ENCODE results near the gene ARFIP2. TPM values are rescaled to one million over a fixed set of nuclear protein-coding genes. Genes with fewer than 3 reads are reported as not detected.

Gene ARFIP2
- total RNA-seq, 1 experiment from 2014 or later: 58.7 TPM

- peak; percentile 42 for DNase-seq (ENCODE audit: low read depth)
Measured at GRCh38 chr11:6443269-6444003, 37.7 kb downstream of the ARFIP2 start.

- no peak for DNase-seq (ENCODE audit: low read depth)
Measured at GRCh38 chr11:6442441-6442840, 38.7 kb downstream of the ARFIP2 start.

GRCh38 chr11:6440906-6441358 lies 40.2 kb downstream of the ARFIP2 start, which contains the start of gene HPX:
HPX (minus strand) TSS chr11:6440987; CDS start chr11:6440963, 24 bp downstream.
- no peak for DNase-seq (ENCODE audit: low read depth)

GRCh38 chr11:6438979-6439571 lies 42.1 kb downstream of the ARFIP2 start:
- peak; percentile 47 for DNase-seq (ENCODE audit: low read depth)

- no peak for DNase-seq (ENCODE audit: low read depth)
Measured at GRCh38 chr11:6437993-6438392, 43.1 kb downstream of the ARFIP2 start.

GRCh38 chr11:6437423-6437822 lies 43.7 kb downstream of the ARFIP2 start:
- no peak for DNase-seq (ENCODE audit: low read depth)

GRCh38 chr11:6433998-6434660 lies 47.0 kb downstream of the ARFIP2 start:
- DNase-seq (ENCODE audit: low read depth): no peak

- peak; percentile 79 for DNase-seq (ENCODE audit: low read depth)
Measured at GRCh38 chr11:6431861-6432260, 49.3 kb downstream of the ARFIP2 start.

- no peak for DNase-seq (ENCODE audit: low read depth)
Measured at GRCh38 chr11:6427516-6427915, 53.6 kb downstream of the ARFIP2 start.

Other genes starting within 250 kb of the ARFIP2 start
- 10.6 and 14.9 TPM in 2 replicates for gene FHIP1B, start 246.7 kb downstream of the ARFIP2 start, total RNA-seq (2014; rRNA removed; shearing (Covaris generic))
- gene CNGA4, start 242.2 kb downstream of the ARFIP2 start, total RNA-seq (2014; rRNA removed; shearing (Covaris generic)): not detected in 2 replicates
- gene CCKBR, start 221.5 kb downstream of the ARFIP2 start, total RNA-seq (2014; rRNA removed; shearing (Covaris generic)): not detected in 2 replicates
- 173 and 189 TPM in 2 replicates for gene CAVIN3, start 160.8 kb downstream of the ARFIP2 start, total RNA-seq (2014; rRNA removed; shearing (Covaris generic))
- 7.5 and 10.9 TPM in 2 replicates for gene SMPD1, start 90.9 kb downstream of the ARFIP2 start, total RNA-seq (2014; rRNA removed; shearing (Covaris generic))
- gene APBB1, start 62.2 kb downstream of the ARFIP2 start, total RNA-seq (2014; rRNA removed; shearing (Covaris generic)): 6.2 and 6.7 TPM in 2 replicates
- gene HPX, start 40.3 kb downstream of the ARFIP2 start, total RNA-seq (2014; rRNA removed; shearing (Covaris generic)): 0.06 TPM in 1 of 2 replicates, not detected in the other
- 9.4 and 16.4 TPM in 2 replicates for gene TRIM3, start 7.4 kb downstream of the ARFIP2 start, total RNA-seq (2014; rRNA removed; shearing (Covaris generic))
- 24.7 and 43.4 TPM in 2 replicates for gene TIMM10B, start 170 bp upstream of the ARFIP2 start, total RNA-seq (2014; rRNA removed; shearing (Covaris generic))
- gene DNHD1, start 15.9 kb upstream of the ARFIP2 start, total RNA-seq (2014; rRNA removed; shearing (Covaris generic)): 3.6 and 4.2 TPM in 2 replicates
- 17.4 and 17.9 TPM in 2 replicates for gene RRP8, start 122.3 kb upstream of the ARFIP2 start, total RNA-seq (2014; rRNA removed; shearing (Covaris generic))
- 120 and 140 TPM in 2 replicates for gene ILK, start 122.4 kb upstream of the ARFIP2 start, total RNA-seq (2014; rRNA removed; shearing (Covaris generic))
- 53.0 and 57.0 TPM in 2 replicates for gene TAF10, start 130.9 kb upstream of the ARFIP2 start, total RNA-seq (2014; rRNA removed; shearing (Covaris generic))
- 2.5 and 14.9 TPM in 2 replicates for gene TPP1, start 138.1 kb upstream of the ARFIP2 start, total RNA-seq (2014; rRNA removed; shearing (Covaris generic))
- 0.74 and 1.3 TPM in 2 replicates for gene DCHS1, start 174.5 kb upstream of the ARFIP2 start, total RNA-seq (2014; rRNA removed; shearing (Covaris generic))
- gene MRPL17, start 202.0 kb upstream of the ARFIP2 start, total RNA-seq (2014; rRNA removed; shearing (Covaris generic)): 95.5 and 120 TPM in 2 replicates